Measurements from ENCODE around the gene C15orf61.

The C15orf61 gene

GRCh38 chr15:67521783-67522568 lies 1.0 kb downstream of the C15orf61 start (continued):
- peak; percentile 47 for TF ChIP-seq HIC1 (tag by site-specific recombination; IDR thresholded peaks at IDR 0.05)
- TF ChIP-seq PRDM6 (tag by site-specific recombination; IDR thresholded peaks at IDR 0.05): peak; percentile 68
- no peak for TF ChIP-seq MEIS1 (CRISPR knock-in tag; IDR thresholded peaks at IDR 0.05; ENCODE audit: borderline replicate concordance)
- no peak for TF ChIP-seq ZNF266 (tag by site-specific recombination; IDR thresholded peaks at IDR 0.05; ENCODE audit: low read depth)
- no peak for TF ChIP-seq ZBTB49 (tag by site-specific recombination; IDR thresholded peaks at IDR 0.05; ENCODE audit: low read depth)
- TF ChIP-seq PRDM10 (tag by site-specific recombination; IDR thresholded peaks at IDR 0.05): peak; percentile 63
- TF ChIP-seq ZNF513 (tag by site-specific recombination; IDR thresholded peaks at IDR 0.05): 0 out of 2 replicates have a peak, but pooled peaks have one; percentile 5
- no peak; the same call in 1 of the 2 replicates for TF ChIP-seq ZNF132 (tag by site-specific recombination; IDR thresholded peaks at IDR 0.05; ENCODE audit: borderline replicate concordance)
- peak; percentile 28; the same call in 1 of the 2 replicates for TF ChIP-seq SP3 (tag by site-specific recombination; IDR thresholded peaks at IDR 0.05)
- TF ChIP-seq YY1 (tag by site-specific recombination; IDR thresholded peaks at IDR 0.05): peak; percentile 20; the same call in 1 of the 2 replicates
- TF ChIP-seq ZBTB44 (tag by site-specific recombination; IDR thresholded peaks at IDR 0.05): 0 out of 2 replicates have a peak, but pooled peaks have one; percentile 5
- TF ChIP-seq ZNF148 (tag by site-specific recombination; IDR thresholded peaks at IDR 0.05; ENCODE audit: borderline replicate concordance): no peak
- TF ChIP-seq ZSCAN23 (tag by site-specific recombination; IDR thresholded peaks at IDR 0.05): no peak
- TF ChIP-seq KLF9 (tag by site-specific recombination; IDR thresholded peaks at IDR 0.05; ENCODE audit: low read depth): peak; percentile 67; the same call in 1 of the 2 replicates
- peak; percentile 17; the same call in 1 of the 2 replicates for TF ChIP-seq FEZF1 (tag by site-specific recombination; IDR thresholded peaks at IDR 0.05)
- TF ChIP-seq OSR2 (tag by site-specific recombination; IDR thresholded peaks at IDR 0.05): peak; percentile 59; the same call in 1 of the 2 replicates
- peak; percentile 32; the same call in 1 of the 2 replicates for TF ChIP-seq KLF1 (tag by site-specific recombination; IDR thresholded peaks at IDR 0.05)
- TF ChIP-seq WT1 (tag by site-specific recombination; IDR thresholded peaks at IDR 0.05): peak; percentile 86
- TF ChIP-seq ZNF366 (tag by site-specific recombination; conservative IDR thresholded peaks at IDR 0.05): peak; percentile 36; the same call in 1 of the 2 replicates
